Esophagus muscularis mucosa (tissue), 4 donors: ENCODE measurements around the gene MATCAP1. TPM values are rescaled to one million over a fixed set of nuclear protein-coding genes. Genes with fewer than 3 reads are reported as not detected.

Experiments
- DNase-seq: peaks from one replicate; pipeline ENCODE4 v3.0.0-alpha.2; 2017; ENCODE audit errors: extremely low spot score
- H3K27ac ChIP-seq, 4 donors: fragments of 200-600 bp; sonication (generic); replicated peaks in 1 of 4; 1 replicate in 3 of 4; 2 replicates in 1 of 4; pipeline ENCODE4 v1.5.1; 2016 to 2019; ENCODE audit warnings: mild to moderate bottlenecking in 1 of 4
- H3K27me3 ChIP-seq, 4 donors: fragments of 200-600 bp; sonication (generic); one replicate each; pipeline versions ENCODE4 v1.5.1 to v1.6.0; 2016 to 2019
- H3K36me3 ChIP-seq, 4 donors: fragments of 200-600 bp; sonication (generic); one replicate each; pipeline ENCODE4 v1.5.1; 2016 to 2019
- H3K4me1 ChIP-seq, 4 donors: fragments of 200-600 bp; sonication (generic); one replicate each; pipeline ENCODE4 v1.5.1; 2016 to 2019
- H3K4me3 ChIP-seq, 4 donors: fragments of 200-600 bp; sonication (generic); 1 replicate in 2 of 4; 2 replicates in 2 of 4; pipeline ENCODE4 v1.5.1; 2016 to 2019; ENCODE audit warnings: mild to moderate bottlenecking in 4 of 4, moderate library complexity in 1 of 4
- H3K9me3 ChIP-seq, 4 donors: fragments of 200-600 bp; sonication (generic); 1 replicate in 3 of 4; 2 replicates in 1 of 4; pipeline ENCODE4 v1.5.1; 2016 to 2019
- EP300 ChIP-seq: sonication (generic); formaldehyde crosslinking; IDR thresholded peaks from one replicate; pipeline ENCODE4 v1.6.1; 2017; ENCODE audit warnings: antibody characterized with exemption
- POLR2A ChIP-seq: fragments of 450-650 bp; IDR thresholded peaks from one replicate; pipeline ENCODE4 v1.6.1; 2017; ENCODE audit warnings: antibody characterized with exemption, moderate library complexity, mild to moderate bottlenecking, low read depth
- POLR2AphosphoS5 ChIP-seq, 2 donors: sonication (generic); formaldehyde crosslinking; IDR thresholded peaks; one replicate each; pipeline ENCODE4 v1.6.1; 2017; ENCODE audit warnings: antibody characterized with exemption in 2 of 2
- WGBS: methylation state at CpG from one replicate; pipeline ENCODE4 v1.1.5; 2018; 5-methylcytosine and 5-hydroxymethylcytosine counted together
- intact Hi-C: fragments of 100-400 bp; cut with DNase I; formaldehyde crosslinking; loops from one replicate; pipeline ENCODE4 v1.15.1; 2023
- total RNA-seq, 4 donors: library from RNA; depleted of rRNA; stranded (reverse); fragments of >200 nt; gene quantifications; one replicate each; pipeline versions ENCODE4 v1.1.0 to v1.2.1, GENCODE V29; 2016
- TF ChIP-seq, protein P1 (sequence below), 3 experiments: fragments of 200-600 bp in 2 of 3; fragments of 450-650 bp in 1 of 3; sonication (generic) in 2 of 3; IDR thresholded peaks; one replicate each; pipeline ENCODE4 v1.5.1; 2017 to 2019; ENCODE audit warnings: antibody characterized with exemption in 3 of 3, mild to moderate bottlenecking in 2 of 3, moderate library complexity in 1 of 3

Gene MATCAP1
- total RNA-seq, 4 donors from 2014 or later: 7.8 to 17.7 (median 11.2) TPM

DNA sequence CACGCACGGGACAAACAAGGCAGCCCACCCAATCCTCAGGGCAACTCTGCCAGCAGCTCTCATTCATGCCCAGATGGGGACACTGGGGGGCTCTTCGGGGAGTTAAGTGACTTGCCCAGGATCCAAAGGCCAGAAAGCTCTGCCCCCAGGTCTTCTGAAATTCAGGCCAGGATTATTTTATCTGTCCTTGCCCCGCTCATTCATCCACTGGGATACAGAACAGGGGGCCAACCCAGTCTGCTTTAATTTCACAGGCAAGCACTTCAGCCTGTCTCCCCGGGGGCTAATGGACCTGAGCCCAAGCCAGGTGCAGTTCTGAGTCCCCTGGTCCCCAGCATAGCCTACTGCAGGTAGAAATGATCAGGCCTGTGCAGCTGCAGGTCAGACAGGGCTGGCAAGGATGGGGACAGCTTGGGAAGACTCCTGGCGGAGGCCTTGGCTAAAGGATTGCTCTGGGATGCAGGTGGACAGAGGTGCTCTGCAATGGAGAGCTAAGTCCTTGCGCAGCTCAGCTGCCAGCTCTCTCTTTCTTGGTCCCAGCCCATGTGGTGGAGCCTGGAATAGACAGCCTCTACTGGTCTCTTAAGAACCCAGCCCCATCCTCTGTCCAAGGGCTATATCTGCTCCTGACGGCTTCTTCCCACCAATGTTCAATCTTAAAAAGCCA lies 32.2 kb downstream of the MATCAP1 start:
- H3K4me1 ChIP-seq: peaks cover 20 to 50% (median 37%) of the 10 kb centered on the region in 4 donors
- H3K36me3 ChIP-seq: peaks cover 7 to 34% (median 25%) of the 10 kb centered on the region in 4 donors
- no peak for TF ChIP-seq POLR2AphosphoS5 (IDR thresholded peaks at IDR 0.05)
- TF ChIP-seq, protein P1, sequence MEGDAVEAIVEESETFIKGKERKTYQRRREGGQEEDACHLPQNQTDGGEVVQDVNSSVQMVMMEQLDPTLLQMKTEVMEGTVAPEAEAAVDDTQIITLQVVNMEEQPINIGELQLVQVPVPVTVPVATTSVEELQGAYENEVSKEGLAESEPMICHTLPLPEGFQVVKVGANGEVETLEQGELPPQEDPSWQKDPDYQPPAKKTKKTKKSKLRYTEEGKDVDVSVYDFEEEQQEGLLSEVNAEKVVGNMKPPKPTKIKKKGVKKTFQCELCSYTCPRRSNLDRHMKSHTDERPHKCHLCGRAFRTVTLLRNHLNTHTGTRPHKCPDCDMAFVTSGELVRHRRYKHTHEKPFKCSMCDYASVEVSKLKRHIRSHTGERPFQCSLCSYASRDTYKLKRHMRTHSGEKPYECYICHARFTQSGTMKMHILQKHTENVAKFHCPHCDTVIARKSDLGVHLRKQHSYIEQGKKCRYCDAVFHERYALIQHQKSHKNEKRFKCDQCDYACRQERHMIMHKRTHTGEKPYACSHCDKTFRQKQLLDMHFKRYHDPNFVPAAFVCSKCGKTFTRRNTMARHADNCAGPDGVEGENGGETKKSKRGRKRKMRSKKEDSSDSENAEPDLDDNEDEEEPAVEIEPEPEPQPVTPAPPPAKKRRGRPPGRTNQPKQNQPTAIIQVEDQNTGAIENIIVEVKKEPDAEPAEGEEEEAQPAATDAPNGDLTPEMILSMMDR (IDR thresholded peaks at IDR 0.05): no peak
- no peak for TF ChIP-seq EP300
- no peak for TF ChIP-seq POLR2A
- DNase-seq: no peak
- 59% methylated on average over 8 of the region's 8 CpGs for WGBS
- peak overlapping the region; percentile 91 to 95 (median 94) for H3K27ac ChIP-seq
- H3K27me3 ChIP-seq: no peaks in the 10 kb centered on the region
- intact Hi-C loops: no loop called here
- peak overlapping the region; percentile 71 to 83 (median 76) for H3K4me3 ChIP-seq
- no peaks in the 10 kb centered on the region for H3K9me3 ChIP-seq

DNA sequence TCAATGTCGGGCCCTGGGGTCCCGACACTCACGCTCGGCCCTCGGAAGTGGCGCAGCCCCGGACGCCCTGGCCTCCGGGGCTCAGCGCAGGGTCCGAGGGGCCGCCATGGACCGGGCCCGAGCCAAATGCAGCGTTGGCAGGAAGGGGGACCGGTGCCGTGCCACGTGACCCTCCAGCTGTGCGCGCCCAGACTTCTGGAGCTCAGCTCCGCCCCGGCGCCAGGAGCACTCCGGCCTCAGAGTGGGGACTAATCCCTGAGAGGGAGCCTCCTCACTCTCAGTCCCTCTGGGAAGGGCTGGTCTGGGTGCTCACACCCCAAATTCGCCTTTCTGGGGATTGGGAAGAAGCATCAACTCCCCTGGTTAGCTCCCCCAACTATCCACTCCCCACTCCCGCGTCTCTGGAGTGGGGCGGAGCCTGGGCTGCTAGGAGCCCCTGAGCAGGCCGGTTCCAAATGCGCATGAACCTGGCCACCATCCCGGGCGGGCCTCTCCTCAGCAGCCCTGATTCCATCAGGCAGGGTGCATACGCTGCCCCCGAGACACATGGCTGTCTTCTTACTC lies 32.8 kb downstream of the MATCAP1 start, which contains the start of gene B3GNT9:
Gene B3GNT9, minus strand, starts transcription at position 166 of the 564 bp plus-strand sequence. CDS start 513 bp downstream, outside the sequence.
- peaks cover 14 to 40% (median 31%) of the 10 kb centered on the region in 4 donors for H3K36me3 ChIP-seq
- TF ChIP-seq POLR2AphosphoS5 (IDR thresholded peaks at IDR 0.05) (peak; percentile 63 to 70), POLR2A (no peak), EP300 (no peak)
- TF ChIP-seq, protein P1 (IDR thresholded peaks at IDR 0.05): no peak
- intact Hi-C loops: no loop called here
- peaks cover 20 to 49% (median 37%) of the 10 kb centered on the region in 4 donors for H3K4me1 ChIP-seq
- peak within 1 kb of the TSS; percentile 71 to 83 (median 76) for H3K4me3 ChIP-seq
- 0% methylated on average over 8 of the region's 34 CpGs for WGBS
- no peaks in the 10 kb centered on the region for H3K27me3 ChIP-seq
- DNase-seq: no peak
- no peaks in the 10 kb centered on the region for H3K9me3 ChIP-seq
- H3K27ac ChIP-seq: peak within 1 kb of the TSS; percentile 91 to 95 (median 94)

DNA sequence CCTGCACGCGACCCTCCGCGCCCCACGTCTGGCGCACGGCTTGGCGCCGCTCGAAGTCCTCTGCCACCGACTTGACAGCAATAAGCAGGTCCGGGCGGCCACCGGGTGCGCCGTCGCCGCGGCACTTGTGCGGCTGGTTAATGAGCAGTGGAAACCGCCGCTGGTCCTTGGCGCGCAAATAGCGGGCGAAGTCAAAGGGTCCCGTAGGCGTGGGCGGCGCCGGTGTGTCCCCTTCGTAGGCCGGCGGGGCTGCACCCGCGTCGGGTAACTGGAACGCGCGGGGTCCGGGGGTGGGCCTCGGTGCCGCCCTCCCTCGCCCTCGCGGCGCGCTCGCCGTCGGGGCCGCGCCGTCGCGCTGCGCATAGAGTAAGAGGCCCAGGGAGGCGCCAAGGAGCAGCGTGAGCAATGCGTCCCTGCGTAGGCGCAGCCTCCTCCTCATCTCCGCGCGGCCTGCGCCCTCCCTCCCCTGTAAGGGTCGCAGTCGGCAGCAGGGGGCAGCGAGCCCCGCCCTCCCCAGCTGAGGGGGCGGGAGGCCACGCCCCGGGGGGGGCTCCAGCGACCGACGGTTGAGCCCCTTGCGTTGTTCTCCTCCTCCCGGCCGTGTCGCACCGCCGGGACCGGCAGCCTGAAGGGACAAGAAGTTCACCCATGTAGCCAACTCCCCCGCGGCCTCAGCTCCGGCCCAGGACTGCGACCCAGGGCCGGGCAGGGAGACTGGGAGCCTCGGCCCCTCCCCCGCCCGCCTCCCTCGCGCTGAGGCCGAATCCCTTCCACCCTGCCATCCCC lies 33.5 kb downstream of the MATCAP1 start:
- WGBS: 18% methylated on average over 20 of the region's 94 CpGs
- no peaks in the 10 kb centered on the region for H3K27me3 ChIP-seq
- no peak for DNase-seq
- H3K9me3 ChIP-seq: no peaks in the 10 kb centered on the region
- peak overlapping the region; percentile 71 to 83 (median 76) for H3K4me3 ChIP-seq
- H3K36me3 ChIP-seq: peaks cover 20 to 47% (median 38%) of the 10 kb centered on the region in 4 donors
- peak overlapping the region; percentile 91 to 95 (median 94) for H3K27ac ChIP-seq
- no peak for TF ChIP-seq EP300
- TF ChIP-seq, protein P1 (IDR thresholded peaks at IDR 0.05): peak in 2 of 3 experiments; percentile 4 to 8
- peak in 1 of 2 donors; percentile 20 for TF ChIP-seq POLR2AphosphoS5 (IDR thresholded peaks at IDR 0.05)
- TF ChIP-seq POLR2A: no peak
- H3K4me1 ChIP-seq: peaks cover 14 to 42% (median 31%) of the 10 kb centered on the region in 4 donors
- intact Hi-C loops: no loop called here

DNA sequence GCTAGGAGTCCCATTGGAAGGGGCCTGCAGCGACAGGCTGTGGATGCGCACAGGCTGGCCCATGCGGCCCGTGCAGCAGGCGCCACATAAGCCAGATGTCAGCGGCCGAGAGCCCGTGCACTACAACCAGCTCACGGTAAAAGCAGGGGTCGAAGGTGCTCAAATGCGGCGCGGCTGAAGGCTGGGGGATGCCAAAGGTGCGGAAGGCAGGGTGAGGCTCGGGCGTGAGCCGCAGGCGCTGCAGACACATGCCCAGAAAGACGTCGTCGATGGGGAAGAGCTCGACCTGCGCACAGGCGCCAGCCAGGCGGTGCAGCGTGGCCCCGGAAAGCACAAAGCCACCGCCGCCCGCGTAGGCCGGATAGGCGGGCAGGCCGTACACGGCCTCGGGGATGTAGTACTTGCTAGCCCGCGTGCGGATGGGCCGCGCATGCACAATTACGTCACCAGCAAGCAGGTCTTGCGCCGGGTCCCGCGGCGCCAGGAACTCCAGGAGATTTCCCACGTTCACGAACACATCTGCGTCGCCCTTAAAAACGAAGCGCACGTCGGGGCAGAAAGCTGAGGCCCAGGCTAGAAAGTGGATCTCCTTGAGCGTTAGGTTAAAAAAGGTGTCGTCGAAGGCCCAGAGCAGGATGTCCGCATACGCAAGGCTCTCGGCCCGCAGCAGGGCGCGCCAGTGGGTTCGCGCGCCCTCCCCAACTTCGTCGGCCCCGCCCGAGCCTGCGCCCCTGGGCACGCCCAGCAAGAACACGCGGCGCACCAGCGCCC lies 34.3 kb downstream of the MATCAP1 start:
- peak overlapping the region in 3 of 4 donors; percentile 71 to 83 (median 74) for H3K4me3 ChIP-seq
- H3K9me3 ChIP-seq: no peaks in the 10 kb centered on the region
- peaks cover 7 to 34% (median 23%) of the 10 kb centered on the region in 4 donors for H3K4me1 ChIP-seq
- DNase-seq: no peak
- intact Hi-C loops: no loop called here
- peak overlapping the region; percentile 91 to 95 (median 94) for H3K27ac ChIP-seq
- H3K27me3 ChIP-seq: no peaks in the 10 kb centered on the region
- TF ChIP-seq, protein P1 (IDR thresholded peaks at IDR 0.05): no peak
- TF ChIP-seq POLR2A (no peak), POLR2AphosphoS5 (IDR thresholded peaks at IDR 0.05) (no peak), EP300 (no peak)
- H3K36me3 ChIP-seq: peaks cover 26 to 55% (median 46%) of the 10 kb centered on the region in 4 donors
- WGBS: 72% methylated on average over 75 of the region's 77 CpGs
